BLaER1 treated with 17β-estradiol and CSF1 and Interleukin-3, amounts not matched to agents 10 nM and 100 nM (cell line): ENCODE results near the gene CATSPERD.

Experiments used
- H3K27ac ChIP-seq, 11 experiments: shearing (Covaris generic); formaldehyde crosslinking; 2 replicates each; pipeline ENCODE4 v1.8.1; 2022
- H3K27me3 ChIP-seq, 11 experiments: shearing (Covaris generic); formaldehyde crosslinking; 2 replicates each; pipeline ENCODE4 v1.8.1; 2022
- H3K36me3 ChIP-seq, 11 experiments: shearing (Covaris generic); formaldehyde crosslinking; 2 replicates each; pipeline ENCODE4 v1.8.1; 2022
- H3K4me1 ChIP-seq, 10 experiments: shearing (Covaris generic); formaldehyde crosslinking; 2 replicates each; pipeline ENCODE4 v1.8.1; 2022
- H3K4me2 ChIP-seq, 11 experiments: shearing (Covaris generic); formaldehyde crosslinking; 2 replicates each; pipeline ENCODE4 v1.8.1; 2022
- H3K4me3 ChIP-seq, 10 experiments: shearing (Covaris generic); formaldehyde crosslinking; 2 replicates each; pipeline ENCODE4 v1.8.1; 2022
- H3K9ac ChIP-seq, 11 experiments: shearing (Covaris generic); formaldehyde crosslinking; 2 replicates each; pipeline ENCODE4 v1.8.1; 2022
- H3K9me3 ChIP-seq, 11 experiments: shearing (Covaris generic); formaldehyde crosslinking; replicated peaks in 1 of 11; 2 replicates each; pipeline ENCODE4 v1.8.1; 2022
- H4K20me1 ChIP-seq, 11 experiments: shearing (Covaris generic); formaldehyde crosslinking; 2 replicates each; pipeline ENCODE4 v1.8.1; 2022
- Cebpa-rat ChIP-seq, 11 experiments: shearing (Covaris generic); IDR thresholded peaks; 2 replicates each; pipeline ENCODE4 v1.8.1; 2022

Gene CATSPERD

GRCh38 chr19:5827891-5828660 is 107.6 kb downstream of the CATSPERD start:
- Histone ChIP-seq H3K9me3 (no peaks in the 10 kb centered on the region), H3K4me1 (peaks cover 28 to 40% (median 35%) of the 10 kb centered on the region in 10 experiments), H3K27ac (peak overlapping the region; percentile 85 to 98 (median 92)), H3K4me3 (peak overlapping the region; percentile 57 to 81 (median 70)), H4K20me1 (peaks cover 0 to 6% (median 0%) of the 10 kb centered on the region in 11 experiments; a peak in 5 of 22 replicates), H3K36me3 (no peaks in the 10 kb centered on the region), H3K9ac (peak overlapping the region; percentile 84 to 95 (median 90)), H3K4me2 (peak overlapping the region; percentile 85 to 99 (median 97)), H3K27me3 (0 out of 22 replicates have a peak, but pooled peaks cover 0 to 8% (median 0%) of the 10 kb centered on the region in 11 experiments)
- 0 out of 22 replicates have a peak, but pooled peaks of 1 of the 11 experiments have one; percentile 22 for TF ChIP-seq Cebpa-rat (IDR thresholded peaks at IDR 0.05)
